NCI-H69 (cell line): Measurements from ENCODE around the gene ATP6V1F.

Source experiments
- DNase-seq: peaks from one replicate; lab custom pipeline; 2025; lab: John Stamatoyannopoulos, UW

ATP6V1F gene

DNA sequence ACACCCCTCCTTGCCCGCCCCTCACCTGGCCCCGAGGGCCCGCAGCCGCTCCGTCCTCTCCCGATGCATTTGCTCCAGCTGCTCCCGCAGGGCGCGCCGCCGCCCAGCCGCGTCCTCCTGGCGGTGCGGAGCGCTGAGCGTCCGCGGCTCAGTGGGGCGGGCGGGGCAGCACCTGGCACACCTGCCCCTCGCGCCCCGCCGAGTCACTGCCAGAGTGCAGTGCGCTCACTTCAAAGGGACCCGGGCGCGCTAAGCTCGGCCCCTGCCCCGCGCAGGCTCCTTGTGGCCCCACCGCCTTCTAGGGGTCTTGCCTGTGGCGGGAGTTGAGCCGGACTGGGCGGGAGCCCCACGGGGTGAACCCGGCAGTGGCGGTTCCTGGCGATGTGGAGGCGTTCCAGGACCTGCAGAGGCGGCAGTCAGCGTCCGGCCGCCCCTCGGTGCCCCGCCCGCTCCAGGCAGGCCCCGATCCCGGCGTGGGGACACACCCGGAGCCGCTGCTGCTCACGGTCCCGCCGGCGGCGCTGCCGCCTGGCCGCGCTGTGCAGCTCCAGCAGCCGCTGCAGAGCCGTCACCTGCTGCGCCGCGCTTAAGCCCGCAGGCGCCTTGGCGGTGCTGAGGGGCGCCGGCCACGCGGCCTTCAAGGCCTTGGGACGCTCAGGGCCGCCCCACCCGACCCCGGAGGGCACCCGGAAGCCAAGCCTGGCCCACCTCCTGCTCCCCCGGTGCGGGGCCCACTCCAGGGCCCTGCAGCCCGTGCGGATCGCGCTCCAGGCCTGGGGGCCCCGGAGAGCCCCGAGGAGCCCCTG is 6.7 kb downstream of the ATP6V1F start:
- peak; percentile 90 for DNase-seq

- DNase-seq, result no peak
Measured at GRCh38 chr7:128869944-128870285, 7.3 kb downstream of the ATP6V1F start.

GRCh38 chr7:128871050-128871449 is 8.4 kb downstream of the ATP6V1F start:
- peak; percentile 21 for DNase-seq

DNA sequence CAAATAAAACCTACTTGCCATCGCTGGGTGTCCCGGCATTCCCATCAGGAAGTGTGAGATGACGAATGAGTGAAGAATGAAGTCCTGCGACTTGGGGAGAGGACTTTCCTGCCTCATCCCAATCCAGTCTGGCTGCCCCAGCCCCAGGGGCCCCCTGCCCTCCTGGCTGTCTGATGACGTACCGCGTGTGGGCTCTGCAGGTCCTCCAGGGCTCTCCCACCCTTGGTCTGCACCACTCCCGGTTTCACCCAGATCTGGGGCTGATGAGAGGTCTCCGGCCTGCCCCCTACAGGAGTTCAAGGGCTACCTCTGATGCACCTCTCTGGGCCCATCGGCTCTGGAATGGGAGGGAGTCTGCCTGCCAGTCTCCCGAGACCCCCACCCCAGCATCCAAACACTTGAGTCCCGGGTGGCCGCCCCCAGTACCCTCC is 9.8 kb downstream of the ATP6V1F start:
- DNase-seq, result peak; percentile 22

GRCh38 chr7:128873234-128873633 is 10.6 kb downstream of the ATP6V1F start:
- DNase-seq, result no peak

DNA sequence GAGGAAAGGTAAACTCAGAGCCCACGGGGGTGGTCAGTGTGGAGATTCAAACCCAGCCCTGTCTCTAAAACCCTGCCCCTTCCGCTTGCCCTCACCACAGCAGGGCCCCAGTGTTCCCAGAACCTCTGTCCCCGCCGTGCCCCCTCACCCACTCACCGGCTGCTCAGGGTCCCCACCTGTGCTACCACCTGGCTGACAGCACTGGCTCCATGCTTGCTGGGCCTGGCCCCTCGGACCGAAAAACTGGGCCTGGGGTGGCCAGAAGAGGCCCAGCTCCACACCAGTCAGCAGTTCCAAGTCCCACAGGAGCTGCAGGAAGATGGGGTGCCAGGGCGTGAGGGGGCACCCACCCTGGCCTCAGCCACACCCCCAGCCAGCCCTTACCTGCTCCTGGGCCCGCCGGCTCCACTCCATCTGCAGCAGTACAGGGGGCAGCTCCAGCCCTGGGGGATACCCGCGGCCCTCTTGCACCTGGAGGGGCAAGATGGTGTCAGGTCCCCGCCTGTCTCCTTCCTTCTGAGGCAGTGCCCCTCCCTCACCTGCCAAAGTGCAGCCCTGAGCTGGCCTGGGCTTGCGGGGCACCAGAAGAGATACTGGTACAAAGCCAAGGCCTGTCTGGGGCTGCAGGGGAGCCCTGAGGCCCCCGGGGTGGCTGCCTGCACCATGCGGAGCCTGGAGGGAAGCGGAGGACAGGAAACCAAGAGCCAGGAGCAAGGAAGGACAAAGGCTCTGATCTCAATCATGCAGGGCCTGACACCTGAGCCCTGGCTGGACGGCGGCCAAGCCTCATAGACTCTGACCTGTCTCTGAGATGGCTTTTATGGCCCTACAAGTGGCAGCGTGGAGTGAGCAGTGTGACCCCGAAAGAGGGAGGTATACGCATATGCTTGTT is 11.7 kb downstream of the ATP6V1F start:
- peak; percentile 71 for DNase-seq

GRCh38 chr7:128875523-128875948 is 12.9 kb downstream of the ATP6V1F start:
- no peak for DNase-seq

- DNase-seq, result no peak
Measured at GRCh38 chr7:128876127-128876526, 13.5 kb downstream of the ATP6V1F start.

- no peak for DNase-seq
Measured at GRCh38 chr7:128876586-128876977, 13.9 kb downstream of the ATP6V1F start.

DNA sequence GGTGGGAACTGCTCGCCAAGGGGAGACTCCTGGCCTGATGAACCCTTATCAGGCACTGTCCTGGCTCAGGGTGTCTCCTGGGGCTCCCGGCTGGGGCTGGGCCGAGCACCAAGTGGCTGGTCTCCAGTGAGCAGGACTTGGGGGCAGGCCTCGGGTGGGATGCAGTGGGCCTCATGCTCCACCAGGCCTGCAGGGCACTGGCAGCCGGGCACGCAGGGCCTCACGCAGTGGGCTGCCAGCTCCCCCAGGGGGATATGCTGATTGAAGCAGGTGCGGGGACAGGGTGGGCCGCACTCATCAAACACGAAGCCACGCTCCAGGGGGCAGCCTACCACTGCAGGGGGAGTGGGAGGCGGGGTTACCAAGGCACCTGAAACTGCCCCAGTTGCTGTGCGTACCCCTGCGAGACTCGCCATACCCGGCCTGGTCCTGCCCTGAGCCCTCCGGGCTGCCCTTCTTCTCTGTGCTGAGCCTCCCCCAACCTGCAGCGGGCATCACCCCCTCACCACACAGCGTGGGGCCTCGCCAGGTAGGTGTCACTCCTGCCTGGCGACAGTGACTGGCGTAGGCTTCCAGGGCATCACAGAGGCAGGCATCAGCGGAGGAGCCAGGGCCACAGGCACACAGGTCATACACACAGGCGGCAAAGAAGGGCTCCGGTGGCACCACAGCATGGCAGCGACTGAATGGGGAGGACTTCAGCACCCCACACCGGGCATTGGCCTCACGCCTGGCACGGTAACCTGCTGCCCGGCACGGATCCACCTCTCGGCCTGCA is 14.5 kb downstream of the ATP6V1F start:
- no peak for DNase-seq

GRCh38 chr7:128877756-128878120 is 15.1 kb downstream of the ATP6V1F start:
- DNase-seq, result no peak

GRCh38 chr7:128878226-128879105 is 15.8 kb downstream of the ATP6V1F start:
- no peak for DNase-seq

GRCh38 chr7:128879461-128879938 is 16.8 kb downstream of the ATP6V1F start:
- DNase-seq, result no peak

DNA sequence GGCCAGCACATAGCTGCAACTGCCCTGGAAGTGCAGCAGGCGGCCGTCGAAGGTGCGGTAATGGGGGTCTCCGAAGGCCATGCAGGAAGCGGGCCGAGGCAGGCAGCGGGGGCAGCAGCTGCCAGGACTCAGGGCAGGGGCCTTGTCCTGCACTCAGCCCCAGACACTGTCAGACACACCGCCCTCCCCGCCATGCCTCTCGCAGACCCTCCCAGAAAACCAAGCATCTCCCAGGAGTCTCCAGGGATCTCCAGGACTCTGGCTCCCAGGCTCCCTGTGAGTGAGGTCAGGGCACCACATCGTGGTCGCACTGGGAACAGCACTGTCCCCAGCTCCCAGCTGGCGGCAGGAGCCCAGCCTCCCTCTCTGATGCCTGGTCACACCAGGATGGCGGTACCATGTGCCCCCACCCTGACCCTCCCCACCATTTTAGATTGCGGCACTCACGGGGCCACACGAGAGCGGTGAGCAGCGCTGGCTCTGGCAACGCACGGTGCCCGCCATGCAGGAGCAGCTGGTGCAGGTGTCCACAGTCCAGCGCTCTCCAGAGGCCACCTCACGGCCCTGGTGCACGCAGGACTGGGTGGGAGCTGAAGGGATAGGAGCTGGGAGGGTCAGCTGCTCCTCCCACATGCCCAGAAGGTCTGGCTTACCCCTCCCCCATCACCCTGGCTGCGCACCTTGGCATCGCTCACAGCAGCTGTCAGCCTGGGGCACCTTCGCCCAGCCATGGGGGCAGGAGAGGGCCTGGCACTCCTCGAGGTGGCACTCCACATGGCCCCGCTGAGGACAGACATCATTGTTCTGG is 17.5 kb downstream of the ATP6V1F start:
- DNase-seq, result peak; percentile 86

- no peak for DNase-seq
Measured at GRCh38 chr7:128880791-128881457, 18.3 kb downstream of the ATP6V1F start.

DNA sequence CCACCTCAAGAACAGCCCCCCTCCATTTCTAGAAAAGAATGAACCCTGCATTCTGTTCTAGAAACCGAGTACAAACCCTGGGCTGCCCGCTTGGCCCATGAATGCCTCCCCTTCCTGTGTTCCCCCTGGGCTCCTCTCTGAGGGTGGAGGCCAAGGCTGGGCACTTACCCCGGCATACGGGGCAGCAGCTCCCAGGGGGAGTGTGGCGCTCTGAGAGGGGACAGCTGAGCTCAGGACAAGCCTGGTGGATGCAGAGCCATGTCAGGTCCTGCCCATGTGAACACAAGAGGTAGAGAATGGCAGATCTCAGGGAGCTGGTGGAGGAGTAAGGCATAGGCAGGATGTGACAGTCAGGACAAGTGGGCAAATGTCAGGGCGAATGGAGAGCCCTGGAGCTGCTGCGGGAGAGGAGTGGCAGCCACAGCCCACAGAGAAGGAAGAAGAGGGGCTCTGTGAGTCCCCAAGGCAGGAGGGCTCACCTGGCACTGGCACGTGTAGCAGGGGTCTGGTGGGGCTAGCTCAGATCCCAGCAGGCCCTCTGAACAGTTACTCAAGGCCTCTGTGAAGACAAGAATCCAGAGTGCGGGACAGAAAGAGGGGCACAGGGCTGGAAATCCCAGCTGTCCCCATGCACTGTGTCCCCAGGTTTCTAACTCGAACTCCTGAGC is 18.9 kb downstream of the ATP6V1F start:
- no peak for DNase-seq

GRCh38 chr7:128882134-128882533 is 19.5 kb downstream of the ATP6V1F start:
- no peak for DNase-seq

GRCh38 chr7:128883622-128884448 is 21.2 kb downstream of the ATP6V1F start:
- peak; percentile 75 for DNase-seq
